ES-I3 (cell line): ENCODE measurements around the gene PIK3CG.

Experiments
- H3K36me3 ChIP-seq: 2 replicates; pipeline ENCODE4 v1.6.1; 2013; ENCODE audit warnings: mild to moderate bottlenecking, low read length, control low read depth, moderate library complexity; ENCODE audit not compliant: insufficient read depth
- H3K4me1 ChIP-seq: 2 replicates; pipeline ENCODE4 v1.6.1; 2013; ENCODE audit warnings: mild to moderate bottlenecking, control low read depth, low read length; ENCODE audit not compliant: insufficient read depth
- H3K9ac ChIP-seq: 2 replicates; pipeline ENCODE4 v1.6.1; 2013; ENCODE audit warnings: low read depth, mild to moderate bottlenecking, low read length, moderate library complexity
- H3K9me3 ChIP-seq: 2 replicates; pipeline ENCODE4 v1.6.1; 2013; ENCODE audit warnings: mild to moderate bottlenecking, low read length, moderate library complexity; ENCODE audit not compliant: control insufficient read depth, insufficient read depth

The PIK3CG gene

DNA sequence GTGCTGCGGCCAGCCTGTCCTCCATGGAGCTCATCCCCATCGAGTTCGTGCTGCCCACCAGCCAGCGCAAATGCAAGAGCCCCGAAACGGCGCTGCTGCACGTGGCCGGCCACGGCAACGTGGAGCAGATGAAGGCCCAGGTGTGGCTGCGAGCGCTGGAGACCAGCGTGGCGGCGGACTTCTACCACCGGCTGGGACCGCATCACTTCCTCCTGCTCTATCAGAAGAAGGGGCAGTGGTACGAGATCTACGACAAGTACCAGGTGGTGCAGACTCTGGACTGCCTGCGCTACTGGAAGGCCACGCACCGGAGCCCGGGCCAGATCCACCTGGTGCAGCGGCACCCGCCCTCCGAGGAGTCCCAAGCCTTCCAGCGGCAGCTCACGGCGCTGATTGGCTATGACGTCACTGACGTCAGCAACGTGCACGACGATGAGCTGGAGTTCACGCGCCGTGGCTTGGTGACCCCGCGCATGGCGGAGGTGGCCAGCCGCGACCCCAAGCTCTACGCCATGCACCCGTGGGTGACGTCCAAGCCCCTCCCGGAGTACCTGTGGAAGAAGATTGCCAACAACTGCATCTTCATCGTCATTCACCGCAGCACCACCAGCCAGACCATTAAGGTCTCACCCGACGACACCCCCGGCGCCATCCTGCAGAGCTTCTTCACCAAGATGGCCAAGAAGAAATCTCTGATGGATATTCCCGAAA, 2.7 kb downstream of the PIK3CG start:
- peaks cover 4% of the 10 kb centered on the region; the same call in 1 of the 2 replicates for H3K4me1 ChIP-seq
- no peak overlapping the region for H3K9ac ChIP-seq

DNA sequence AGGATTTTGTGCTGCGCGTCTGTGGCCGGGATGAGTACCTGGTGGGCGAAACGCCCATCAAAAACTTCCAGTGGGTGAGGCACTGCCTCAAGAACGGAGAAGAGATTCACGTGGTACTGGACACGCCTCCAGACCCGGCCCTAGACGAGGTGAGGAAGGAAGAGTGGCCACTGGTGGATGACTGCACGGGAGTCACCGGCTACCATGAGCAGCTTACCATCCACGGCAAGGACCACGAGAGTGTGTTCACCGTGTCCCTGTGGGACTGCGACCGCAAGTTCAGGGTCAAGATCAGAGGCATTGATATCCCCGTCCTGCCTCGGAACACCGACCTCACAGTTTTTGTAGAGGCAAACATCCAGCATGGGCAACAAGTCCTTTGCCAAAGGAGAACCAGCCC, 3.3 kb downstream of the PIK3CG start:
- Histone ChIP-seq H3K4me1 (peaks cover 4% of the 10 kb centered on the region; the same call in 1 of the 2 replicates), H3K9me3 (no peaks in the 10 kb centered on the region), H3K9ac (no peak overlapping the region), H3K36me3 (no peaks in the 10 kb centered on the region)

More for the DNA sequence above, 2.7 kb downstream of the PIK3CG start:
- H3K36me3 ChIP-seq = no peaks in the 10 kb centered on the region
- H3K9me3 ChIP-seq = no peaks in the 10 kb centered on the region

DNA sequence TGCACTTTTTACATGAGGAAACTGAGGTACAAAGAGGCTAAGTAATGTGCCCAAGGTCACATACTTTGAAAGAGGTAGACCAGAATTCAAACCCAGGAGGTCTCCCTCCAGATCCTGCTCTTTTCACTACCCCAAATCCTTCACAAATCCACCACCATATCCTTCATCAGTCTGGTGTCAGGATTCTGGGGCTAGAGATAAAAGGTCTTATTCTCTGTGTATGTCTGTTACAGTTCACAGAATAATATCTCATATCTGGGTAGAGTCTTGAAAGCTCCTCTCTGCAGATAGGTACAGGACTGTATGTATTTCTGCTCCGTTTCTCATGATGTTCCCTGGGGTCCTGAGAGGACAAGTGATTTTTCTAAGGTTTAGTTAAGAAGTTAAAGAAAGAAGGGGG, 4.9 kb downstream of the PIK3CG start:
- no peaks in the 10 kb centered on the region for H3K9me3 ChIP-seq
- H3K36me3 ChIP-seq = no peaks in the 10 kb centered on the region
- H3K4me1 ChIP-seq = peaks cover under 1% of the 10 kb centered on the region; the same call in 1 of the 2 replicates
- H3K9ac ChIP-seq = no peak overlapping the region

DNA sequence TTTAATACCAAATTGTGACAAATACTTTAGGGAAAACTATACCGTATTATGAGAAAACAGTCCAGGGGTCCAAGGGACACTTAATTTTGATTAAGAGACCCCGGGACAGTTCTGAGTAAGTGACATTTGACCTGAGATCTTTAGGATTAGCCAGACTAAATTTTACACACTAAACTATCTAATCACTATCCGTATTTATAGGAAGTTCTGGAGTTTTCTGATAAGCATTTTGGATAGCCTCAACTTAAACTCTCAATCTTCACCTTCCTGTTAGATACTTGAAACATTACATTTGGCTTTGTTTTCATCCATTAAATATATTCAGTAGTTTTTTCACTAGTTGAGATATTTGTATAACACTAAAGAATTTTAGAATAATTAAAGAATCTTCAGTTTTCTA, 5.4 kb downstream of the PIK3CG start:
- Histone ChIP-seq H3K36me3 (no peaks in the 10 kb centered on the region), H3K9me3 (no peaks in the 10 kb centered on the region), H3K9ac (no peak overlapping the region), H3K4me1 (no peaks in the 10 kb centered on the region)

DNA sequence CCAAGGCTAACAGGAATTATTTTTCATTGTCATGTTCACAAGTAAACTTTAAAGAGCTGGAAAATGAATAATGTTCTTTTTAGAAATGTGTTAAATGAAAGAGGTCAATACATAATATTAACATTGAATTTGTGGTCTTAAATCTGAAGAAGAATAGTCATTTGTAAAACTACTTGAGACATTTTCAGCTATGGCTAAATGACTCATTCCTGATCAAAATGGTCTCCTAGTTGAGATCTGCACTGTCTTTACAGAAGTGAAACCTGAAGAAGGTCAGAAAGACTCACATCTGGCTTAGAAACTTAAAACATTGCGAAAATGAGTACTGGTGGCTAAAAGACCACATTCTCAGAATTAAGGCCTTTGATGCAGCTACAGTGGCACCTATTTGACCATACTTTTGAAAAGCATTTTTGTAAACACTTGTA, 5.9 kb downstream of the PIK3CG start:
- Histone ChIP-seq H3K9ac (no peak overlapping the region), H3K9me3 (no peaks in the 10 kb centered on the region), H3K4me1 (no peaks in the 10 kb centered on the region), H3K36me3 (no peaks in the 10 kb centered on the region)

DNA sequence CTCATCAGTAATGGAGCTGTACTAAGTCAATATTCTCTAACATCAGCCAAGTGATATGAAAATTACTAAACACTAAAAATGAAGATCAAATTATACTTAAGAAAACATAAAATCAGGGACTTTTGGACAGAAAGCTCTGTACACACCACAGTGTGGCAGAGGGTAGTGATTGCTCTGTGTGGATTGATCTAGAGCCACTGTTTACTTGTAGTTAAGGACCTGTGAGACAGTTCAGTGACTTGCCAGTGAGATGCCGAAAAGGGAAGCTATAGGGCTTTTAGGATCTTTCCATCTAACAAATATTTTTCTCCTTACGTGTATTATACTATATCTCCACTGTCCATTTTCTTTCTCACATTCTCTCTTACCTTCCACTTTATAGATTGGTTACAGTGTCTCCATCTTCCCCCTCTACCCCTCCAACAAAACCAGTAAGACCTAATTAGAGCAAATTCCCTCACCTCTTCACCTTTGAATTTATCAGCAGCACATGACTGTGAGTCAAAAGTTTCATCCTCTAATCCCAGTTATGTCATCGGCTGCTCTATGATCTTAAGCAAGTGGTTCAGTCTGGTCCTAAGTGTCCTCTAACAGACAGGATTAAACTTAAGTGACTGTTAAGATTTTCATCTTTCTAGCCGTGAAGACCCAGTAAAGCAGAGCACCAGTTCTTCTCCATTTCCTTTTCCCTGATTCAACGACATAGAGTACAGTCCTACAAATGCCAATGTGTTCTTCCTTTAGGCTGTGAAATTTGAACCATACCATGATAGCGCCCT, 6.9 kb downstream of the PIK3CG start:
- Histone ChIP-seq H3K36me3 (no peaks in the 10 kb centered on the region), H3K9me3 (no peaks in the 10 kb centered on the region), H3K4me1 (no peaks in the 10 kb centered on the region), H3K9ac (no peak overlapping the region)

DNA sequence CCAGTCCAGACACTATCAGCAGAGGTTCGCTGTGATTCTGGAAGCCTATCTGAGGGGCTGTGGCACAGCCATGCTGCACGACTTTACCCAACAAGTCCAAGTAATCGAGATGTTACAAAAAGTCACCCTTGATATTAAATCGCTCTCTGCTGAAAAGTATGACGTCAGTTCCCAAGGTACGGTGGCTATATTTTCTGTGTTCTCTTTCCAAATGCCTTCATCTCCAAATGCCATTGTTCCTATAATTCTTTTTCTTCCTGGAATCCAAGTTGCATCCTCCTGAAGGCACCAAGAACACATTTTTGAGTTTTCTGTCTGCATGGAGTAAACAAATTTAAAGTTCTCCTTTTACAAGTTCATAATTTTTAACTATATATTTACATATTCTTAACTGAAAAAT, 7.7 kb downstream of the PIK3CG start:
- Histone ChIP-seq H3K4me1 (no peaks in the 10 kb centered on the region), H3K36me3 (no peaks in the 10 kb centered on the region), H3K9ac (no peak overlapping the region), H3K9me3 (no peaks in the 10 kb centered on the region)

DNA sequence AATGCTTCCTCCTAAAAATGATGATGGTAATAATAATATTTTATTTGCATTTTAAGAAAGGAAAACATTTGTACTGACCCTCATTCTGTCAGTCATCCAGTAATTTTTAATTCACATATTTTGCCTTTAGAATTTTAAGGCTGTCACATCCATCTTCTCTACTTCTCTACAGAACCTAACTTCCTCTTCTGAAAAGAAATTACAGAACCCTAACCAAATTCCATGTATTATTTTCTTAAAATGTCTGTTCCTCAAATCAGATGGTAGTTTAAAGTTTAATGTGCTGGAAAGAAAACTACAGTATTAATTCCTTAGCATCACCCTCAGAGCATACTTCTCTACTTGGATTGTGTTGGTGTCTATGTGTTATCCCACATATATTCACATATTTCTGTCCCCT, 9.0 kb downstream of the PIK3CG start:
- H3K9me3 ChIP-seq = no peaks in the 10 kb centered on the region
- H3K4me1 ChIP-seq = no peaks in the 10 kb centered on the region
- no peaks in the 10 kb centered on the region for H3K36me3 ChIP-seq
- no peak overlapping the region for H3K9ac ChIP-seq

DNA sequence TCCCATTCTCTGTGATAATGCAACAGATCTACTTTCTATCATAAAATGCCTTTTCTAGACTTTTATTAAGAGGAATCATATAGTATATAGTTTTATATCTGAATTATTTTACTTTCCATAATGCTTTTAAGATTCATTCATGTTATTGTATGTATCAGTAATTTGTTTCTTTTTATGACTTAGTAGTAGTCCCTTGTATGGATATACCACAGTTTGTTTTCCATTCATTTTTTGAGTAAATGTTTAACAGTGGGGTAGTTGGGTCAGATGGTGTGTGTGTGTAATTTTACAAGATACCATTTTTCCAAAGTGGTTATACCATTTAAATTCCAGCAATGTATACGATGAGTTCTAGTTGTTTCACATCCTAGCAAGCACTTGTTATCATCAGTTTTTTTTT, 10.4 kb downstream of the PIK3CG start:
- no peaks in the 10 kb centered on the region for H3K4me1 ChIP-seq
- no peak overlapping the region for H3K9ac ChIP-seq
- no peaks in the 10 kb centered on the region for H3K36me3 ChIP-seq
- H3K9me3 ChIP-seq = no peaks in the 10 kb centered on the region

DNA sequence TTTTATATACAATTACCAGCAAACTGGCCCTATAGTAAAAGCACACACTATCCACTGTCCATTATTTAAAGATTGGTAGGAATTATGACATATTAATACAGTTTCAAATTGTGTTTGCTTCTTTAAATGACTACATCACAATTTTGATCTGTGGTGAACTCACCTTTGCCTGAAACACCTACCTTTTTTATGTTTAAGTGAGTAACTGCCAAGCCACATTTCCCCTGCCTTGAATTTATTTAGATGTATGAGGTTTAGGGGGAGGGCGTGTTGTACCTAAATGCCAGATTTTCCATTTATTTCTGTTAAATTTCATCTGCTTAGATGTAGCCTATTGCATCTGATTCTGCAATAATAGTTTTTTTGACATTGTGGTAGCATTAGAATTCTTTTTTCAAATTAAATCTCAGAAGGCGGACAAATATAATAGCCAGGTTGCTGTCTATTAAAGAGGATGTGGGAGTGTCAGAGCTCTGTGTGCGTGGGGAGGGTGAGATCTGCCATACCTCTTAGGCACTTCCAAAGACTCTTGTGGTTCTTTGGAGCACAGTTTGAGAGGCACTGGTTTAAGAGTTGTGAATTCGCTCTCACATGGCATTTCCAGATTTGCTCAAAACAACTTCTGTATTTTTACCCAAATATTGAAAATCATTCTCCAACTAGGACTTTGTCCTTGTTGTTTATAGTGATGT, 13.8 kb downstream of the PIK3CG start:
- Histone ChIP-seq H3K9ac (no peak overlapping the region), H3K4me1 (no peaks in the 10 kb centered on the region), H3K9me3 (no peaks in the 10 kb centered on the region), H3K36me3 (no peaks in the 10 kb centered on the region)

DNA sequence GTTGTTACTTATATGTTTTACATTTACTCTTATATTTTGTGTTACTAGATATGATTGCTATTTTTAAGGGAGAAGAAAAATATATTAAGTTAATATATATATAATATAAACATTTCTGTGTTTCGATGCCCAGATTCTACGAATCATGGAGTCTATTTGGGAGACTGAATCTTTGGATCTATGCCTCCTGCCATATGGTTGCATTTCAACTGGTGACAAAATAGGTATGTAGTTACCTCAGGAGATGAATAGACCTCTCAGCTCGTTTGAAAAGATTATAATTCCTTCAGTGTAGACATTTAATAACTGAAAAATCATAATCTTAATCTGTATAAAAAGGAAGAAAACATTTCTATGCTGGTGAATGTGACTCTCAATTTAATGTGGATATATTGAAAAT, 16.9 kb downstream of the PIK3CG start:
- no peaks in the 10 kb centered on the region for H3K9me3 ChIP-seq
- no peaks in the 10 kb centered on the region for H3K36me3 ChIP-seq
- no peaks in the 10 kb centered on the region for H3K4me1 ChIP-seq
- H3K9ac ChIP-seq = no peak overlapping the region

DNA sequence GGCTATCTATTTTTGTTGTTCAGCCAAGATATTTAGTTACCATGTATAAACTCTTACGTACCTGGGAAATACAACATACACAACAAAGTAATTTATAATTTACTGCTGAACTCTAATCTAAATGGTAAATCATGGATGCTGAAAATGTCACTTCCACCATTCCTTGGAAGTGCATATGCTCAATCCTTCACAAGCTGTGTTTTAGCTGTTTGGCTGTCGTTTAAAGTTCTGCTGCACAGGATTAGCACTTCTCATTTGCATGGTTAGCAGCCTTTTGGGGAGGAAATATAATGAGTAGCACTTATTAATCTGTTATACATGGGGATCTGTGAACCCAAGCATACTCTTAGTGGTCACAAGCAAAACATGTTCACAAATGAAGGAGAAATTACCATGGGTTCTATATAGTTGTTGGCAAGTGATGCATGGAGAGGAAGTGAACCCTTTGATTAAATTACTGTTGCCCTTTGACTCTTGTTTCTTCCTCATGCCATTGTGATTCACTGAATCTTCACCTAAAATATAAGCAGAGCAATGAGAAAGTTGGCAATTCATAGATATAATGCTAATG, 18.5 kb downstream of the PIK3CG start:
- Histone ChIP-seq H3K4me1 (no peaks in the 10 kb centered on the region), H3K9me3 (no peaks in the 10 kb centered on the region), H3K9ac (no peak overlapping the region), H3K36me3 (no peaks in the 10 kb centered on the region)

DNA sequence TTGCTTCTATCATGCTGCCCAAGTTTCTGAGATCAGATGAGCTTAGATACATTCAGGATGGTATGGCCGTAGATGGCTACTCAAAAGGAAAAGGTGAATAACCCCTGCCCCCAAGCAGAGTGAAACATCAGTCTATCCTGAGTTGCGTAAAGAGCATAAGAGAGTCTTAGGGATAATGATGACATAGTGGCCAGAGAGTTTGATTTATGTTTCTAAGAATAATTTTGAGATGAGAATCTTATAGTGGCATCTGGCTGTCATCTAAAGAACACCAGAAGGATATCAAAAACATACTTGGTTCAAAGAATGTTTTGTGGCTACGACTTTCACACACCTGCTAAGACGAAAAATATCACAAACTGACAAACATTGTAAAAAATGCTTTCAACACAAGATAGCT, 20.6 kb downstream of the PIK3CG start:
- Histone ChIP-seq H3K9me3 (no peaks in the 10 kb centered on the region), H3K9ac (no peak overlapping the region), H3K36me3 (no peaks in the 10 kb centered on the region), H3K4me1 (no peaks in the 10 kb centered on the region)

DNA sequence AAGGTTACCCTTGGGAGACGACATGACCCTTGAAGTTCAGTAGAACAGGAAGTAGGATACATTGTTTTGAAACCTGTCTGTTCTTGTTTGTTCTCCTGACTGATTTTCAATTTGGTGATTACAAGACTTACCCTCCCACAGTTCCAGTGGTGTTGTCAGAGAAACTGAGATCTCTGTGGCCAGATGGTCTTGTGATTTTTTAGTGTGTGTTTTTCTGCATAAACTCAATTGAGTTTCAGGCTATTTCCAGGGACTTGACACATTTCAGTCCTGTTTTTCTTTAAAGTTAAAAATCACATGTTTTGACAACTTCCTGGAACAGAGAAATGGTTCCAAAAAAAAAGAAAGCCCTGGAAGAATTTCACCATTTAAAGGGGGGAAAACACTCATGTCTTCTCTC, 22.3 kb downstream of the PIK3CG start:
- H3K9ac ChIP-seq = no peak overlapping the region
- no peaks in the 10 kb centered on the region for H3K4me1 ChIP-seq

More for the DNA sequence above, 22.3 kb downstream of the PIK3CG start:
- Histone ChIP-seq H3K9me3 (no peaks in the 10 kb centered on the region), H3K36me3 (no peaks in the 10 kb centered on the region)
